Breast epithelium (tissue), 3 donors: Measurements from ENCODE around the gene FRMD3.

Experiments
- CTCF ChIP-seq, 3 donors: fragments of 450-650 bp; IDR thresholded peaks; one replicate each; pipeline ENCODE4 v1.5.1; 2016 to 2017; ENCODE audit warnings: antibody characterized with exemption in 3 of 3, mild to moderate bottlenecking in 3 of 3, moderate library complexity in 3 of 3
- POLR2A ChIP-seq: fragments of 450-650 bp; IDR thresholded peaks from one replicate; pipeline ENCODE4 v1.6.1; 2016; ENCODE audit warnings: antibody characterized with exemption, mild to moderate bottlenecking, moderate library complexity

DNA sequence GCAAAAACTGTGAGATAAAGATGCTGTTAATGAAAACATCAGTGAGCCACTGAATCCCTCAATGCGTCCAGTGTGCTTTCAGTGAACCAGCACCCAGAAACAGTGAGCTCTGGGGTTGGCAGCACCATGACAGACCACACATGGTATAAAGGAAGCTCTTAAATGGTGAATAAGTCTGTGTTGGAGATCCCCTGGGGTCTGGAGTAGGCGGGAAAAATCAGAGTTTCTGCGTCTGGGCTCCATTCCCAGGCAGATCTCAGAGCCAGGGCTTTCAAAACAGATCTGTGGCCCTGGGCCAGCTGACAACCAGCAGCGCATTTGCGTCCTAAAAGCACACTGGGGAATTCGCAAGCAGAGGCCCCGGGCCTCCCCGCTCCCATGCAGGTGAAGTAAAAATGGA is 233.5 kb downstream of the FRMD3 start:
- TF ChIP-seq CTCF (IDR thresholded peaks at IDR 0.05) (no peak), POLR2A (no peak)
